ENCODE results near the gene PRR16.
A peak's percentile ranks its signal among the peaks of the same experiment; 100 is the strongest.

The PRR16 gene

GRCh38 chr5:120518581-120518980 is 54.5 kb downstream of the PRR16 start:
- H3K36me3 ChIP-seq (ENCODE audit: control insufficient read depth, insufficient read depth, low read length), result no peaks in the 10 kb centered on the region
- no peak for DNase-seq (ENCODE audit: extremely low read depth, insufficient read length)
- no peaks in the 10 kb centered on the region for H3K27me3 ChIP-seq (replicated peaks; ENCODE audit: control insufficient read depth, insufficient read depth, low read length)
- H3K4me3 ChIP-seq (replicated peaks; ENCODE audit: low read depth, low read length), result no peak overlapping the region
- TF ChIP-seq, protein P1, sequence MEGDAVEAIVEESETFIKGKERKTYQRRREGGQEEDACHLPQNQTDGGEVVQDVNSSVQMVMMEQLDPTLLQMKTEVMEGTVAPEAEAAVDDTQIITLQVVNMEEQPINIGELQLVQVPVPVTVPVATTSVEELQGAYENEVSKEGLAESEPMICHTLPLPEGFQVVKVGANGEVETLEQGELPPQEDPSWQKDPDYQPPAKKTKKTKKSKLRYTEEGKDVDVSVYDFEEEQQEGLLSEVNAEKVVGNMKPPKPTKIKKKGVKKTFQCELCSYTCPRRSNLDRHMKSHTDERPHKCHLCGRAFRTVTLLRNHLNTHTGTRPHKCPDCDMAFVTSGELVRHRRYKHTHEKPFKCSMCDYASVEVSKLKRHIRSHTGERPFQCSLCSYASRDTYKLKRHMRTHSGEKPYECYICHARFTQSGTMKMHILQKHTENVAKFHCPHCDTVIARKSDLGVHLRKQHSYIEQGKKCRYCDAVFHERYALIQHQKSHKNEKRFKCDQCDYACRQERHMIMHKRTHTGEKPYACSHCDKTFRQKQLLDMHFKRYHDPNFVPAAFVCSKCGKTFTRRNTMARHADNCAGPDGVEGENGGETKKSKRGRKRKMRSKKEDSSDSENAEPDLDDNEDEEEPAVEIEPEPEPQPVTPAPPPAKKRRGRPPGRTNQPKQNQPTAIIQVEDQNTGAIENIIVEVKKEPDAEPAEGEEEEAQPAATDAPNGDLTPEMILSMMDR (IDR thresholded peaks at IDR 0.05; ENCODE audit: insufficient read depth, low read length, poor library complexity, severe bottlenecking), result no peak

DNA sequence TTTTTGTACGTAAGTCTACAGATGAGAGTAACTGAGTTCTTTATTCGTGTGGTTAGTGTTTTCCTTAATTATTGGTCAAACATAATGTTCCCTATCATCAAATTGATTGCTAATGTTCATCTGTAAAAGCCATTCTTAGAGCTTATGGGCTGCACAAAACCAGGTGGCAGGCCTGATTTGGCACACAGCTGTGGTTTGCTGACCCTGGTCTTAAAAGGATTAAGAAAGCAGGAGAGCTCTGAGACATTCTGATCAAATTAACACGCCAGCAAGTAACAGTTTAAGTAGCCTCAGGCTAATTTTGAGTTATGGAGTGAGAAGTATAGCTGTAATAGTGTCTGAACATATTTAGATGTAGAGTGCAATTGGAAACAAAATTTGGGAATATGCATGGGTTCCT is 63.2 kb downstream of the PRR16 start:
- no peaks in the 10 kb centered on the region for H3K36me3 ChIP-seq (ENCODE audit: control insufficient read depth, insufficient read depth, low read length)
- no peaks in the 10 kb centered on the region for H3K27me3 ChIP-seq (replicated peaks; ENCODE audit: control insufficient read depth, insufficient read depth, low read length)
- DNase-seq (ENCODE audit: extremely low read depth, insufficient read length), result no peak
- no peak overlapping the region for H3K4me3 ChIP-seq (replicated peaks; ENCODE audit: low read depth, low read length)
- TF ChIP-seq, protein P1 (IDR thresholded peaks at IDR 0.05; ENCODE audit: insufficient read depth, low read length, poor library complexity, severe bottlenecking), result no peak

DNA sequence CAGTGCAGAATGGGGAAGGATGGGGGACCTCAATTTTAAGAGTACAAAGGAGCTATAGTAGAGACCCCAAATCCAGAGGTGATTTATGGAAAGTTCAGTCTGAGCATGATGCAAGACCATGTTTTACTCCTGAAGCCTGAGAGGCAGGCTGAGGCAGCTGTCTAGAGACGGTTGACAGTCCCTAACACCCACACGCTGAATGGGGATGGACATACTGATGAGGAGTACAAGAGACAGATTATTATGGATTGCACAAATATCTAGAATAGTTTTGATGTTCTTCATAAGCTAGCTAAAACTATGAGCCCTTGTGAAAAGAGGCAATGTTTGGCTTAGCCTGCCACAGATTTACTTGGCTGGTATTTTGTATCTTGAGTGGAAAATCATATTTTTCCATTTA is 64.5 kb downstream of the PRR16 start:
- TF ChIP-seq, protein P1 (IDR thresholded peaks at IDR 0.05; ENCODE audit: insufficient read depth, low read length, poor library complexity, severe bottlenecking), result no peak
- no peak for DNase-seq (ENCODE audit: extremely low read depth, insufficient read length)
- H3K4me3 ChIP-seq (replicated peaks; ENCODE audit: low read depth, low read length), result no peak overlapping the region
- no peaks in the 10 kb centered on the region for H3K27me3 ChIP-seq (replicated peaks; ENCODE audit: control insufficient read depth, insufficient read depth, low read length)
- H3K36me3 ChIP-seq (ENCODE audit: control insufficient read depth, insufficient read depth, low read length), result no peaks in the 10 kb centered on the region

DNA sequence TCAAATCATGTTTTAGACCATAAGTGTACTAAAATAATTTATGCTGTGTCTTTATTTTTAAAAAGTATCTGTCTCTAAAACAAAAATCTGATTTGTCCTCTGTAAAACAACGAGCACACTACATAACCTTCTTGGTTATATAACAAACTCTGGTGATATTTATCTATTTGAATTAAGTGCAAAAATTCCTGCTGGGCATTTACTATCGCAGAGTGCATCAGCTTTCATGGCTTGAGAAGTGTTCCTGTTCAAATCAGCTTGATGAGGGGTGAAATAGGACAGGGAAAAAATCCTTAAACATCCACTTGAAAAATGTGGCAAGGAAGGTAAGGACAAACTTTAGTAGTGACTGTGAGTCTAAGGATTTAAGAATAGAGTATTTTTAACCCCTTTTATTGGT is 65.3 kb downstream of the PRR16 start:
- Histone ChIP-seq H3K36me3 (ENCODE audit: control insufficient read depth, insufficient read depth, low read length) (no peaks in the 10 kb centered on the region), H3K4me3 (replicated peaks; ENCODE audit: low read depth, low read length) (no peak overlapping the region), H3K27me3 (replicated peaks; ENCODE audit: control insufficient read depth, insufficient read depth, low read length) (no peaks in the 10 kb centered on the region)
- no peak for DNase-seq (ENCODE audit: extremely low read depth, insufficient read length)
- TF ChIP-seq, protein P1 (IDR thresholded peaks at IDR 0.05; ENCODE audit: insufficient read depth, low read length, poor library complexity, severe bottlenecking), result no peak

GRCh38 chr5:120531215-120531614 is 67.1 kb downstream of the PRR16 start:
- TF ChIP-seq, protein P1 (IDR thresholded peaks at IDR 0.05; ENCODE audit: insufficient read depth, low read length, poor library complexity, severe bottlenecking), result no peak
- Histone ChIP-seq H3K4me3 (replicated peaks; ENCODE audit: low read depth, low read length) (no peak overlapping the region), H3K36me3 (ENCODE audit: control insufficient read depth, insufficient read depth, low read length) (no peaks in the 10 kb centered on the region), H3K27me3 (replicated peaks; ENCODE audit: control insufficient read depth, insufficient read depth, low read length) (no peaks in the 10 kb centered on the region)
- no peak for DNase-seq (ENCODE audit: extremely low read depth, insufficient read length)

DNA sequence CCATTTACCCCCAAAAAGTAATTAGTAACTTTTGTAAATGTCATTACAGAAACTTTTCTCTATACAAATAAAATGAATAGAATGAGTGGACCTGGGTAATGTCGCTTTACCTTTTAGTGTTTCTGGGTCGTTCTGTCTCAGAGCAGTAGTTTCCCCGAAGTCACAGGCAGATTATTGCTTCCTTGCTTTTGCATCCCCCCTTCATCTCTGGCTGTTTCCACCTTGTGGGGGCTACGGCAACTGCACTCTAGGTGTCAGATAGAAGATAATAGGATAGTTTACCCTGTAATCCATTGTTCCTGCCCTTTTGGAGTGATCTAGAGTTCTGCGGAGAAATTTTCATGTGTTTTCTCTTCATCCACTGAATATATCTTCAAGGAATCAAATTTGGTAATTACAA is 68.7 kb downstream of the PRR16 start:
- H3K36me3 ChIP-seq (ENCODE audit: control insufficient read depth, insufficient read depth, low read length), result no peaks in the 10 kb centered on the region
- no peak overlapping the region for H3K4me3 ChIP-seq (replicated peaks; ENCODE audit: low read depth, low read length)
- TF ChIP-seq, protein P1 (IDR thresholded peaks at IDR 0.05; ENCODE audit: insufficient read depth, low read length, poor library complexity, severe bottlenecking), result peak; percentile 4
- H3K27me3 ChIP-seq (replicated peaks; ENCODE audit: control insufficient read depth, insufficient read depth, low read length), result no peaks in the 10 kb centered on the region
- DNase-seq (ENCODE audit: extremely low read depth, insufficient read length), result no peak
